ENCODE measurements around the gene LIN7C. TPM values are rescaled to one million over a fixed set of nuclear protein-coding genes. Genes with fewer than 3 reads are reported as not detected.

The LIN7C gene
- total and polyA plus RNA-seq, 2 of the 13 experiments (the other 11 are each of a cell fraction or from before 2014, with no cell fraction given) = 14.8 to 37.2 TPM

DNA sequence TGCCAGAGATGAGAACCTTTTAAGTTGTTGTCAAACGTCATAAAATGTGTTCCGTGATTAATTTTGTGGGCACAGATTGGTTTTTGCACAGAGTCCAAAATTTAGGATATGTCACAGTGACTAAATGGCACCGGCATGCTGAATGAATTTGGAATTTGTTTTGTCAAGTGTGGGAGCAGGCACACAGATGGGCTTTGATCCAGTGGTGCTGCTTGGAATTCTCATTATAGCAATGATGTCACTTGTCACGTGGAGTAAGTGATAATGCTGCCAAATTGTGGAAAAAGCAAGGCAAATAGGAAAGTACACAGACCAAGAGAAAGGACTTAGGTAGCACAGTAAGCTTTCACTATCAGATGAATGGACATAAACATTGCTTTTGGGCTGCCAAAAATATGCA is 8.0 kb upstream of the LIN7C start (continued):
- no peak for TF ChIP-seq EHMT2 (IDR thresholded peaks at IDR 0.05; ENCODE audit: borderline replicate concordance, low read depth, low read length)
- no peak for TF ChIP-seq PHF8 (CRISPR knock-in tag; IDR thresholded peaks at IDR 0.05)

DNA sequence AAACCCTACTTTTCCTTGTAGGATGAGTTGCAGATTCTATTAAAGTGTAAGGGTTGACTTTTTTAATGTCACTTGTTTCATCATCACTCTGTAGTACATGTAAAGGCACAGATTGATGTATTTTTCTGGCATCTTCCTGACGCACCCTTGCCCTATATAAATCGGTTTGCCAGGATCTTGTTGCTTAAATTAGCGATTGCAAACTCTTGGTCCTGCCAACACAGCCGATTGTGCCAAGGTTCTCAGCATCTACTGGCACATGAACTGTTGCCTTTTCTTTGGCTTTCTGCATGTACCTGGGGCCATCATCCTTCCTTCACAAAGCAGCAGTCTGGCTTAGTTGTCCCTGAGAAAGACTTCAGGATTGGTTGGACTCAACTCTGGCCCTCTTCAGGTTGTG is 7.5 kb upstream of the LIN7C start:
- Histone ChIP-seq H3K4me1 (ENCODE audit: insufficient read depth, low read length) (peaks cover 16% of the 10 kb centered on the region), H3K27me3 (ENCODE audit: control insufficient read depth in 1 of 2, insufficient read depth in 2 of 2, low read length in 2 of 2) (no peaks in the 10 kb centered on the region), H3K27ac (ENCODE audit: extremely low read length, insufficient read depth, low read length) (no peak overlapping the region), H3K9me3 (ENCODE audit: low read length) (no peaks in the 10 kb centered on the region), H4K20me1 (ENCODE audit: insufficient read depth, low read length) (no peaks in the 10 kb centered on the region), H3K36me3 (replicated peaks in 1 of 2; ENCODE audit: control insufficient read depth in 1 of 2, insufficient read depth in 2 of 2, low read length in 2 of 2) (no peaks in the 10 kb centered on the region), H3K9ac (ENCODE audit: insufficient read depth, low read depth, low read length) (no peak overlapping the region), H3K4me2 (ENCODE audit: low read depth, low read length) (no peak overlapping the region), H2AFZ (ENCODE audit: low read length) (no peak overlapping the region), H3K4me3 (replicated peaks in 1 of 3; ENCODE audit: insufficient read depth in 1 of 3, low read depth in 2 of 3, low read length in 3 of 3) (no peak overlapping the region), H3K79me2 (ENCODE audit: insufficient read depth, low read length) (no peaks in the 10 kb centered on the region)
- 77% methylated on average over 4 of the region's 4 CpGs for WGBS (ENCODE audit: low lambda C conversion rate)
- FAIRE-seq (no peak), ATAC-seq (no peak), DNase-seq (ENCODE audit: low spot score) (no peak)
- CTCF ChIA-PET (ENCODE audit: low intra/inter-chr PET ratio, low total read pairs) = no interaction called here
- POLR2A ChIA-PET = no interaction called here
- TF ChIP-seq HNRNPH1 (optimal IDR thresholded peaks at IDR 0.05; ENCODE audit: low read depth, low read length) = no peak
- TF ChIP-seq MYC (CRISPR knock-in tag; IDR thresholded peaks at IDR 0.05; ENCODE audit: borderline replicate concordance) = no peak
- TF ChIP-seq KLF11 (CRISPR knock-in tag; IDR thresholded peaks at IDR 0.05) = no peak
- TF ChIP-seq SOX13 (IDR thresholded peaks at IDR 0.05) = no peak
- no peak for TF ChIP-seq SOX13 (CRISPR knock-in tag; conservative IDR thresholded peaks at IDR 0.05 in 1 of 2, IDR thresholded peaks at IDR 0.05 in 1 of 2)
- TF ChIP-seq EZH2 (conservative IDR thresholded peaks at IDR 0.05; ENCODE audit: low read depth, low read length) = no peak
- TF ChIP-seq ZNF563 (CRISPR knock-in tag; IDR thresholded peaks at IDR 0.05) = no peak
- intact Hi-C loops (cut with micrococcal nuclease; ENCODE audit: unreplicated experiment) (no loop called here), in situ Hi-C loops (cut with HindIII; ENCODE audit: extremely low pct_ligation_motif_present, low pct_unique_long_range_greater_than_20kb) (no loop called here)
- BruUV-seq (replicated peaks) = no TSS peak

DNA sequence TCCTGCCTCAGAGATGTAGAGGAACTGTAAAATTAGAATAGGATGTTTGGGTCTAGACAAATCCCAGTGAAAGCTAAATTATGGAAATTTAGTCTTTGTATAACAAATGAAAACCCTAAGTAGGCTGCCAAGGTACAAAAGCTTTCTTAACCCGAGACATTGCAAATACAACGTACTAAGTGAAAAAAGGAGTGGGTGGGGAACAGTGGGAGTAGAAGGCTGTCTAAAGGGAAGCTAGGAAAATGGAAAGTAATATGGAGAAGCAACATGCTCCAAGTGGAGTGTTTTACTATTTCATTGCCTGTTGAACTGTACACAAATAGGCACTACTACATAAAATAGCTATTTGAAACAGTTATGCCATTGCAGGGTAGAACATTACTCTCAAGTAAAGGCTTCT is 6.8 kb upstream of the LIN7C start:
- no peak overlapping the region for H3K9ac ChIP-seq (ENCODE audit: insufficient read depth, low read depth, low read length)
- DNase-seq (ENCODE audit: low spot score) (no peak), FAIRE-seq (no peak), ATAC-seq (no peak)
- H3K4me3 ChIP-seq (replicated peaks in 1 of 3; ENCODE audit: insufficient read depth in 1 of 3, low read depth in 2 of 3, low read length in 3 of 3) = no peak overlapping the region
- BruUV-seq (replicated peaks) = no TSS peak
- no peak overlapping the region for H3K27ac ChIP-seq (ENCODE audit: extremely low read length, insufficient read depth, low read length)
- no peak overlapping the region for H2AFZ ChIP-seq (ENCODE audit: low read length)
- H3K36me3 ChIP-seq (replicated peaks in 1 of 2; ENCODE audit: control insufficient read depth in 1 of 2, insufficient read depth in 2 of 2, low read length in 2 of 2) = no peaks in the 10 kb centered on the region
- H3K9me3 ChIP-seq (ENCODE audit: low read length) = no peaks in the 10 kb centered on the region
- H4K20me1 ChIP-seq (ENCODE audit: insufficient read depth, low read length) = no peaks in the 10 kb centered on the region
- intact Hi-C loops (cut with micrococcal nuclease; ENCODE audit: unreplicated experiment) = no loop called here
- H3K4me1 ChIP-seq (ENCODE audit: insufficient read depth, low read length) = peaks cover 16% of the 10 kb centered on the region
- no peaks in the 10 kb centered on the region for H3K27me3 ChIP-seq (ENCODE audit: control insufficient read depth in 1 of 2, insufficient read depth in 2 of 2, low read length in 2 of 2)
- ChIA-PET CTCF (ENCODE audit: low intra/inter-chr PET ratio, low total read pairs) (no interaction called here), POLR2A (no interaction called here)
- in situ Hi-C loops (cut with HindIII; ENCODE audit: extremely low pct_ligation_motif_present, low pct_unique_long_range_greater_than_20kb) = no loop called here
- no peaks in the 10 kb centered on the region for H3K79me2 ChIP-seq (ENCODE audit: insufficient read depth, low read length)
- 59% methylated on average over 2 of the region's 2 CpGs for WGBS (ENCODE audit: low lambda C conversion rate)
- no peak overlapping the region for H3K4me2 ChIP-seq (ENCODE audit: low read depth, low read length)
- TF ChIP-seq DR1 (CRISPR knock-in tag; IDR thresholded peaks at IDR 0.05) = no peak
- TF ChIP-seq SAFB2 (CRISPR knock-in tag; IDR thresholded peaks at IDR 0.05; ENCODE audit: borderline replicate concordance, low read depth) = no peak
- TF ChIP-seq, protein P1, sequence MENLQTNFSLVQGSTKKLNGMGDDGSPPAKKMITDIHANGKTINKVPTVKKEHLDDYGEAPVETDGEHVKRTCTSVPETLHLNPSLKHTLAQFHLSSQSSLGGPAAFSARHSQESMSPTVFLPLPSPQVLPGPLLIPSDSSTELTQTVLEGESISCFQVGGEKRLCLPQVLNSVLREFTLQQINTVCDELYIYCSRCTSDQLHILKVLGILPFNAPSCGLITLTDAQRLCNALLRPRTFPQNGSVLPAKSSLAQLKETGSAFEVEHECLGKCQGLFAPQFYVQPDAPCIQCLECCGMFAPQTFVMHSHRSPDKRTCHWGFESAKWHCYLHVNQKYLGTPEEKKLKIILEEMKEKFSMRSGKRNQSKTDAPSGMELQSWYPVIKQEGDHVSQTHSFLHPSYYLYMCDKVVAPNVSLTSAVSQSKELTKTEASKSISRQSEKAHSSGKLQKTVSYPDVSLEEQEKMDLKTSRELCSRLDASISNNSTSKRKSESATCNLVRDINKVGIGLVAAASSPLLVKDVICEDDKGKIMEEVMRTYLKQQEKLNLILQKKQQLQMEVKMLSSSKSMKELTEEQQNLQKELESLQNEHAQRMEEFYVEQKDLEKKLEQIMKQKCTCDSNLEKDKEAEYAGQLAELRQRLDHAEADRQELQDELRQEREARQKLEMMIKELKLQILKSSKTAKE (CRISPR knock-in tag; IDR thresholded peaks at IDR 0.05; ENCODE audit: borderline replicate concordance) = no peak
- no peak for TF ChIP-seq KLF9 (CRISPR knock-in tag; IDR thresholded peaks at IDR 0.05; ENCODE audit: low read depth)
- TF ChIP-seq, protein P2, sequence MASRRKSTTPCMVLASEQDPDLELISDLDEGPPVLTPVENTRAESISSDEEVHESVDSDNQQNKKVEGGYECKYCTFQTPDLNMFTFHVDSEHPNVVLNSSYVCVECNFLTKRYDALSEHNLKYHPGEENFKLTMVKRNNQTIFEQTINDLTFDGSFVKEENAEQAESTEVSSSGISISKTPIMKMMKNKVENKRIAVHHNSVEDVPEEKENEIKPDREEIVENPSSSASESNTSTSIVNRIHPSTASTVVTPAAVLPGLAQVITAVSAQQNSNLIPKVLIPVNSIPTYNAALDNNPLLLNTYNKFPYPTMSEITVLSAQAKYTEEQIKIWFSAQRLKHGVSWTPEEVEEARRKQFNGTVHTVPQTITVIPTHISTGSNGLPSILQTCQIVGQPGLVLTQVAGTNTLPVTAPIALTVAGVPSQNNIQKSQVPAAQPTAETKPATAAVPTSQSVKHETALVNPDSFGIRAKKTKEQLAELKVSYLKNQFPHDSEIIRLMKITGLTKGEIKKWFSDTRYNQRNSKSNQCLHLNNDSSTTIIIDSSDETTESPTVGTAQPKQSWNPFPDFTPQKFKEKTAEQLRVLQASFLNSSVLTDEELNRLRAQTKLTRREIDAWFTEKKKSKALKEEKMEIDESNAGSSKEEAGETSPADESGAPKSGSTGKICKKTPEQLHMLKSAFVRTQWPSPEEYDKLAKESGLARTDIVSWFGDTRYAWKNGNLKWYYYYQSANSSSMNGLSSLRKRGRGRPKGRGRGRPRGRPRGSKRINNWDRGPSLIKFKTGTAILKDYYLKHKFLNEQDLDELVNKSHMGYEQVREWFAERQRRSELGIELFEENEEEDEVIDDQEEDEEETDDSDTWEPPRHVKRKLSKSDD (CRISPR knock-in tag; IDR thresholded peaks at IDR 0.05; ENCODE audit: low read depth) = no peak
